PC-9 (cell line): ENCODE data around the gene SHISA5.
"Not testable (repeated sequence)": the region's sequence is repeated elsewhere in the genome, so short reads cannot be mapped to it uniquely, and the experiment has no call there.

Experiments
- EZH2 ChIP-seq: fragments of 200-600 bp; sonication (generic); IDR thresholded peaks from 2 replicates; pipeline ENCODE4 v1.8.0; 2017; ENCODE audit warnings: antibody characterized with exemption, low read depth
- TF ChIP-seq, protein P1 (sequence below): fragments of 200-600 bp; sonication (generic); conservative IDR thresholded peaks from 2 replicates; pipeline ENCODE4 v1.6.1; 2017; ENCODE audit warnings: mixed run types, antibody characterized with exemption, mild to moderate bottlenecking, moderate library complexity

DNA sequence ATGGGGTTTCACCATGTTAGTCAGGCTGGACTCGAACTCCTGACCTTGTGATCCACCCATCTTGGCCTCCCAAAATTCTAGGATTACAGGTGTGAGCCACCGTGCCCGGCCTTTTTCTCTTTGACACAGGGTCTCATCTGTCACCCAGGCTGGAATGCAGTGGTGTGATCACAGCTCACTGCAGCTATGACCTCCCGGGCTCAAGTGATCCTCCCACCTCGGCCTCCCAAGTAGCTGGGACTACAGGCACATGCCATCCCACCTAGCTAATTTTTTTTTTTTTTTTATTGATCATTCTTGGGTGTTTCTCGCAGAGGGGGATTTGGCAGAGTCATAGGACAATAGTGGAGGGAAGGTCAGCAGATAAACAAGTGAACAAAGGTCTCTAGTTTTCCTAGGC lies 21.2 kb downstream of the SHISA5 start:
- TF ChIP-seq, protein P1, sequence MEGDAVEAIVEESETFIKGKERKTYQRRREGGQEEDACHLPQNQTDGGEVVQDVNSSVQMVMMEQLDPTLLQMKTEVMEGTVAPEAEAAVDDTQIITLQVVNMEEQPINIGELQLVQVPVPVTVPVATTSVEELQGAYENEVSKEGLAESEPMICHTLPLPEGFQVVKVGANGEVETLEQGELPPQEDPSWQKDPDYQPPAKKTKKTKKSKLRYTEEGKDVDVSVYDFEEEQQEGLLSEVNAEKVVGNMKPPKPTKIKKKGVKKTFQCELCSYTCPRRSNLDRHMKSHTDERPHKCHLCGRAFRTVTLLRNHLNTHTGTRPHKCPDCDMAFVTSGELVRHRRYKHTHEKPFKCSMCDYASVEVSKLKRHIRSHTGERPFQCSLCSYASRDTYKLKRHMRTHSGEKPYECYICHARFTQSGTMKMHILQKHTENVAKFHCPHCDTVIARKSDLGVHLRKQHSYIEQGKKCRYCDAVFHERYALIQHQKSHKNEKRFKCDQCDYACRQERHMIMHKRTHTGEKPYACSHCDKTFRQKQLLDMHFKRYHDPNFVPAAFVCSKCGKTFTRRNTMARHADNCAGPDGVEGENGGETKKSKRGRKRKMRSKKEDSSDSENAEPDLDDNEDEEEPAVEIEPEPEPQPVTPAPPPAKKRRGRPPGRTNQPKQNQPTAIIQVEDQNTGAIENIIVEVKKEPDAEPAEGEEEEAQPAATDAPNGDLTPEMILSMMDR: not testable (repeated sequence)
- TF ChIP-seq EZH2: not testable (repeated sequence)
